ENCODE data around the gene ARVCF. TPM values are rescaled to one million over a fixed set of nuclear protein-coding genes. Genes with fewer than 3 reads are reported as not detected.

ARVCF gene
- total and polyA plus RNA-seq, 9 of the 15 experiments (the other 6 are each of a cell fraction or from before 2014, with no cell fraction given): 0.03 to 97.4 (median 15.6) TPM

DNA sequence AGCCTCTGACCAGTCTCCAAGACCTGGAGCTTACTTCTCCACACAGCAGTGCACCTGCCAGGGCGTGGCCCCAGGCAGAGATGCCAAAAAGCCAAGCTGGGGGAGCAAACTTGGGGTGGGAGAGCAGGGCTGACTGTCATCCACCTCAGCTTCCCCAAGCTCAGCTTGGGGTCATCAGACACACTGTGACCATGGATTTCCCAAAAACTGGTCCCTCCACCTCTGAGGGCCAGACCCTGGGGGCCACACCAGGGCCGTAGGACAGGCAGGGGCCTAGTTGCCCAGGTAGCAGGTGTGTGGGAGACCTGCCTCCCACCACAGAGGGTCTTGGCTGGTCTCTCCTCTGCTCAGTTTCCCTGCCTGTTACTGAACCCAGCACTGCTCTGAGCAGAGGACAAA is 30.6 kb downstream of the ARVCF start (continued):
- TF ChIP-seq ZNF764 (CRISPR knock-in tag; IDR thresholded peaks at IDR 0.05; ENCODE audit: low read depth) (no peak), MAFF (IDR thresholded peaks at IDR 0.05; ENCODE audit: low read length) (no peak), TBL1XR1 (IDR thresholded peaks at IDR 0.05; ENCODE audit: low read length in 2 of 2) (0 out of 4 replicates have a peak, but pooled peaks of 1 of the 2 experiments have one; percentile 2), THRAP3 (IDR thresholded peaks at IDR 0.05; ENCODE audit: borderline replicate concordance) (no peak), ETV5 (CRISPR knock-in tag; IDR thresholded peaks at IDR 0.05; ENCODE audit: low read depth) (no peak), SIN3B (IDR thresholded peaks at IDR 0.05; ENCODE audit: low read depth) (no peak), LCOR (CRISPR knock-in tag; IDR thresholded peaks at IDR 0.05) (no peak), IFI16 (CRISPR knock-in tag; IDR thresholded peaks at IDR 0.05) (no peak), NR3C1 (CRISPR knock-in tag; IDR thresholded peaks at IDR 0.05) (no peak), KDM5B (IDR thresholded peaks at IDR 0.05; ENCODE audit: insufficient replicate concordance, low read depth, low read length) (peak; percentile 9), HMGN3 (IDR thresholded peaks at IDR 0.05; ENCODE audit: borderline replicate concordance, extremely low read depth, insufficient read length, low read depth, low read length) (no peak), ZNF583 (CRISPR knock-in tag; IDR thresholded peaks at IDR 0.05) (no peak), HCFC1 (IDR thresholded peaks at IDR 0.05; ENCODE audit: low read depth, low read length) (no peak), ZC3H8 (IDR thresholded peaks at IDR 0.05) (no peak), FOS (IDR thresholded peaks at IDR 0.05; ENCODE audit: extremely low read depth, insufficient read length) (no peak), U2AF2 (optimal IDR thresholded peaks at IDR 0.05; ENCODE audit: low read depth, low read length) (no peak)
- TF ChIP-seq, protein P1, sequence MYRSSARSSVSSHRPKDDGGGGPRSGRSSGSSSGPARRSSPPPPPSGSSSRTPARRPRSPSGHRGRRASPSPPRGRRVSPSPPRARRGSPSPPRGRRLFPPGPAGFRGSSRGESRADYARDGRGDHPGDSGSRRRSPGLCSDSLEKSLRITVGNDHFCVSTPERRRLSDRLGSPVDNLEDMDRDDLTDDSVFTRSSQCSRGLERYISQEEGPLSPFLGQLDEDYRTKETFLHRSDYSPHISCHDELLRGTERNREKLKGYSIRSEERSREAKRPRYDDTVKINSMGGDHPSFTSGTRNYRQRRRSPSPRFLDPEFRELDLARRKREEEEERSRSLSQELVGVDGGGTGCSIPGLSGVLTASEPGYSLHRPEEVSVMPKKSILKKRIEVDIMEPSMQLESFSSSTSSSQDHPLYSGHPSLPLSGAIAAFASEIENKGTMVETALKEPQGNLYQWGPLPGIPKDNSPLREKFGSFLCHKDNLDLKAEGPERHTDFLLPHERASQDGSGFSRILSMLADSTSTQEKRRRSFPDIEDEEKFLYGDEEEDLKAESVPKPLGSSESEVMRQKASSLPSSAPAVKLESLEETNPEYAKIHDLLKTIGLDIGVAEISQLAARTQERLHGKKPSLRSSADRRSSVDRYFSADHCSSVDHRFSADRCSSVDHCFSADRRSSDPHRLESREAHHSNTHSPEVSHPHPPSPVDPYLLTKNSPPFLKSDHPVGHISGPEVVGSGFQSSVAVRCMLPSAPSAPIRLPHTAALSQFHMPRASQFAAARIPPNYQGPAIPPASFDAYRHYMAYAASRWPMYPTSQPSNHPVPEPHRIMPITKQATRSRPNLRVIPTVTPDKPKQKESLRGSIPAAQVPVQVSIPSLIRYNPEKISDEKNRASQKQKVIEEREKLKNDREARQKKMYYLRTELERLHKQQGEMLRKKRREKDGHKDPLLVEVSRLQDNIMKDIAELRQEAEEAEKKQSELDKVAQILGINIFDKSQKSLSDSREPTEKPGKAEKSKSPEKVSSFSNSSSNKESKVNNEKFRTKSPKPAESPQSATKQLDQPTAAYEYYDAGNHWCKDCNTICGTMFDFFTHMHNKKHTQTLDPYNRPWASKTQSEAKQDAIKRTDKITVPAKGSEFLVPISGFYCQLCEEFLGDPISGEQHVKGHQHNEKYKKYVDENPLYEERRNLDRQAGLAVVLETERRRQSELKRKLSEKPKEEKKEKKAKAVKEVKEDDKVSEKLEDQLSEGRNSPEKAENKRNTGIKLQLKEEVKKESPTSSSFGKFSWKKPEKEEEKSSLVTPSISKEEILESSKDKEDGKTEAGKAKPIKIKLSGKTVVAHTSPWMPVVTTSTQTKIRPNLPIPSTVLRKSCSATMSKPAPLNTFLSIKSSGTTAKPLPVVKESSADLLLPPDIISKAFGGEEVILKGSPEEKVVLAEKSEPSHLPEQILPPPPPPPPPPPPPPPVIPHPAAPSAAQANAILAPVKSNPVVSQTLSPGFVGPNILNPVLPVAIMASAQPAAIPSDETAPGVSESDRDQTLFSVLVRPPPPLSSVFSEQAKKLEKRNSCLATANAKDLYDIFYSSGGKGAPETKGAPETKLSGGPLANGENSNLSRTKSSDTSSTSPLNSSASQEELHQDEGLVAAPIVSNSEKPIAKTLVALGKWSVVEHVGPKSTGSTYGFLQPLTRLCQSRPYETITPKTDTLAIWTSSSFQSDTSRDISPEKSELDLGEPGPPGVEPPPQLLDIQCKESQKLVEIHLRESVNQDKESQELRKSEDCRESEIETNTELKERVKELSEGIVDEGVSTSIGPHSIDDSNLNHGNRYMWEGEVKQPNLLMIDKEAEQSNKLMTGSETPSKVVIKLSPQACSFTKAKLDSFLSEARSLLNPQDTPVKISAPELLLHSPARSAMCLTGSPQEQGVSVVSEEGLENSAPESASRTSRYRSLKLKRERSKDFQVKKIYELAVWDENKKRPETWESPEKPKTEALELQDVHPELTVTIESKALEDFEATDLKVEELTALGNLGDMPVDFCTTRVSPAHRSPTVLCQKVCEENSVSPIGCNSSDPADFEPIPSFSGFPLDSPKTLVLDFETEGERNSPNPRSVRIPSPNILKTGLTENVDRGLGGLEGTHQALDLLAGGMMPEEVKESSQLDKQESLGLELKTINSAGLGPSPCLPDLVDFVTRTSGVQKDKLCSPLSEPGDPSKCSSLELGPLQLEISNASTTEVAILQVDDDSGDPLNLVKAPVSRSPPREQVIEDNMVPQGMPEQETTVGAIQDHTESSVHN (IDR thresholded peaks at IDR 0.05; ENCODE audit: borderline replicate concordance in 1 of 2, low read depth in 1 of 2): no peak

All from K562 (cell line).